RWPE2 (cell line): Measurements from ENCODE around the gene TPSD1.

Source experiments
- ATAC-seq: fragments of 200-7000 bp; cut with Tn5 transposase; 3 replicates; pipeline ENCODE4 v1.9.1; 2021; ENCODE audit warnings: low read depth
- DNase-seq: peaks from one replicate; pipeline ENCODE4 v3.0.0-alpha.2; 2020; ENCODE audit warnings: low spot score
- H3K27ac ChIP-seq: fragments of 450-650 bp; 2 replicates; pipeline ENCODE4 v1.5.1; 2017; ENCODE audit warnings: mild to moderate bottlenecking; ENCODE audit not compliant: poor library complexity, severe bottlenecking
- H3K27me3 ChIP-seq: fragments of 250-450 bp; sonication (Bioruptor Pico); 2 replicates; pipeline ENCODE4 v1.5.1; 2021; ENCODE audit warnings: mild to moderate bottlenecking, moderate library complexity; ENCODE audit not compliant: insufficient read depth, poor library complexity, severe bottlenecking
- H3K36me3 ChIP-seq: fragments of 250-450 bp; sonication (Bioruptor Pico); 2 replicates; pipeline ENCODE4 v1.5.1; 2020; ENCODE audit warnings: low read depth, mild to moderate bottlenecking, moderate library complexity
- H3K4me1 ChIP-seq: fragments of 250-450 bp; sonication (Bioruptor Pico); 2 replicates; pipeline ENCODE4 v1.5.1; 2021; ENCODE audit warnings: mild to moderate bottlenecking, moderate library complexity; ENCODE audit not compliant: insufficient read depth, poor library complexity, severe bottlenecking
- H3K4me3 ChIP-seq: fragments of 250-450 bp; sonication (Bioruptor Pico); 2 replicates; pipeline ENCODE4 v1.5.1; 2021; ENCODE audit warnings: mild to moderate bottlenecking, moderate library complexity; ENCODE audit not compliant: severe bottlenecking
- H3K9me3 ChIP-seq: fragments of 250-450 bp; sonication (Bioruptor Pico); 2 replicates; pipeline ENCODE4 v1.5.1; 2021; ENCODE audit warnings: mild to moderate bottlenecking, moderate library complexity; ENCODE audit not compliant: severe bottlenecking
- CTCF ChIP-seq: fragments of 450-650 bp; IDR thresholded peaks from one replicate; pipeline ENCODE4 v1.5.1; 2017; ENCODE audit warnings: mild to moderate bottlenecking, moderate library complexity; ENCODE audit not compliant: poor library complexity, severe bottlenecking

TPSD1 gene

GRCh38 chr16:1256874-1257322, 1.0 kb downstream of the TPSD1 start:
- 0 out of 3 replicates have a peak, but pooled peaks have one; percentile 15 for ATAC-seq
- Histone ChIP-seq H3K27me3 (peaks cover 28% of the 10 kb centered on the region), H3K9me3 (no peaks in the 10 kb centered on the region), H3K4me1 (no peaks in the 10 kb centered on the region), H3K36me3 (no peaks in the 10 kb centered on the region), H3K4me3 (no peak overlapping the region), H3K27ac (no peak overlapping the region)
- DNase-seq: peak; percentile 76
- TF ChIP-seq CTCF: no peak

GRCh38 chr16:1257561-1258224, 1.8 kb downstream of the TPSD1 start:
- H3K27me3 ChIP-seq: peaks cover 33% of the 10 kb centered on the region
- no peak for TF ChIP-seq CTCF
- no peak overlapping the region for H3K4me3 ChIP-seq
- peak; percentile 55 for DNase-seq
- no peak for ATAC-seq
- no peaks in the 10 kb centered on the region for H3K4me1 ChIP-seq
- no peaks in the 10 kb centered on the region for H3K36me3 ChIP-seq
- H3K9me3 ChIP-seq: no peaks in the 10 kb centered on the region
- no peak overlapping the region for H3K27ac ChIP-seq

- no peak overlapping the region for H3K4me3 ChIP-seq
- no peaks in the 10 kb centered on the region for H3K9me3 ChIP-seq
- no peak overlapping the region for H3K27ac ChIP-seq
- ATAC-seq: no peak
- no peaks in the 10 kb centered on the region for H3K36me3 ChIP-seq
- H3K4me1 ChIP-seq: no peaks in the 10 kb centered on the region
- no peak for TF ChIP-seq CTCF
- DNase-seq: no peak
- peaks cover 33% of the 10 kb centered on the region for H3K27me3 ChIP-seq
Measured at GRCh38 chr16:1258225-1258600, 2.3 kb downstream of the TPSD1 start.

GRCh38 chr16:1258906-1259759, 3.3 kb downstream of the TPSD1 start:
- ATAC-seq: no peak
- Histone ChIP-seq H3K9me3 (no peaks in the 10 kb centered on the region), H3K36me3 (no peaks in the 10 kb centered on the region), H3K4me1 (no peaks in the 10 kb centered on the region), H3K27ac (no peak overlapping the region), H3K27me3 (peaks cover 33% of the 10 kb centered on the region), H3K4me3 (no peak overlapping the region)
- peak; percentile 53 for DNase-seq
- TF ChIP-seq CTCF: no peak

GRCh38 chr16:1259760-1260068, 3.8 kb downstream of the TPSD1 start:
- Histone ChIP-seq H3K4me3 (no peak overlapping the region), H3K4me1 (no peaks in the 10 kb centered on the region), H3K9me3 (no peaks in the 10 kb centered on the region), H3K27me3 (peaks cover 33% of the 10 kb centered on the region), H3K36me3 (no peaks in the 10 kb centered on the region), H3K27ac (no peak overlapping the region)
- TF ChIP-seq CTCF: no peak
- ATAC-seq: no peak
- DNase-seq: peak; percentile 42
